Stimulated activated naive CD4-positive, alpha-beta T cell treated with Interleukin-2 at 50 U/mL for 16 hours (primary cell): ENCODE measurements around the gene ANKRD28.
"Not testable (repeated sequence)": the region's sequence is repeated elsewhere in the genome, so short reads cannot be mapped to it uniquely, and the experiment has no call there.

Experiments
- DNase-seq: peaks from one replicate; lab custom pipeline; 2025; lab: John Stamatoyannopoulos, UW

ANKRD28 gene

DNA sequence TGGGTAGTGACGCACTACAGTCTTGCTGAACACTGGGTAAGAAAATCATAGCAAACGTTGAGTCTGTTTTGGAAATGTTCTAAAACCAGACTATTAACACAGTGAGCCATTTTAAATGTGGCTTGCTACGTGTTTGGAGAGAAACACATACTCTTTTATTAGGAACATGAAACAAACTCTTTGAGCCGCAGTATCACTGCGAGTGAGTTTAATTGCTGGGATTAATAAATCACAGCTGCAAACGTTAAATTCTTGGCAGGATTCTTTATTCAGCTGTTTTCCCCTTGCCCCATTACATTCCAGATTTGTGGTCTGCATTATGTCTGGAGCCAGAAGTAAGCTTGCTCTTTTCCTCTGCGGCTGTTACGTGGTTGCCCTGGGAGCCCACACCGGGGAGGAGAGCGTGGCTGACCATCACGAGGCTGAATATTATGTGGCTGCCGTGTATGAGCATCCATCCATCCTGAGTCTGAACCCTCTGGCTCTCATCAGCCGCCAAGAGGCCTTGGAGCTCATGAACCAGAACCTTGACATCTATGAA is 162.6 kb downstream of the ANKRD28 start:
- DNase-seq = no peak

DNA sequence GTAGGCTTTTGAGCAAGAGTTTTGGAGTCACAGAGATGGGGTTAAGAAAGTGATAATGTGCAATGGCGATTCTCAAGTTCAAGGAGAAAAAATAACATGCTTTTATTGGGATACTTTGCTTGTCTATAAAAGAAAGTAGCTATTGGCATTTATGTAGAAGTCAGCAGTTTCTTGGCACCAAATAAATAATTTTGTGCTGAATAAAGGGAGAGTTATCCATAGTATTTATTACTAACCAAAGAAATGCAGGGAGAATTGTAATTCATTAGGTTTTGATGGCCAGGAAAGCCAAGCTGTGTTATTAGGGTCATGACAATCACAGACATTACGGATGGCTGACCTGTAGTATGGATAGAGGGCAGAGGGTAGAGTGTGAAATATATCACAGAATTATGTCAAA is 163.1 kb downstream of the ANKRD28 start:
- no peak for DNase-seq

DNA sequence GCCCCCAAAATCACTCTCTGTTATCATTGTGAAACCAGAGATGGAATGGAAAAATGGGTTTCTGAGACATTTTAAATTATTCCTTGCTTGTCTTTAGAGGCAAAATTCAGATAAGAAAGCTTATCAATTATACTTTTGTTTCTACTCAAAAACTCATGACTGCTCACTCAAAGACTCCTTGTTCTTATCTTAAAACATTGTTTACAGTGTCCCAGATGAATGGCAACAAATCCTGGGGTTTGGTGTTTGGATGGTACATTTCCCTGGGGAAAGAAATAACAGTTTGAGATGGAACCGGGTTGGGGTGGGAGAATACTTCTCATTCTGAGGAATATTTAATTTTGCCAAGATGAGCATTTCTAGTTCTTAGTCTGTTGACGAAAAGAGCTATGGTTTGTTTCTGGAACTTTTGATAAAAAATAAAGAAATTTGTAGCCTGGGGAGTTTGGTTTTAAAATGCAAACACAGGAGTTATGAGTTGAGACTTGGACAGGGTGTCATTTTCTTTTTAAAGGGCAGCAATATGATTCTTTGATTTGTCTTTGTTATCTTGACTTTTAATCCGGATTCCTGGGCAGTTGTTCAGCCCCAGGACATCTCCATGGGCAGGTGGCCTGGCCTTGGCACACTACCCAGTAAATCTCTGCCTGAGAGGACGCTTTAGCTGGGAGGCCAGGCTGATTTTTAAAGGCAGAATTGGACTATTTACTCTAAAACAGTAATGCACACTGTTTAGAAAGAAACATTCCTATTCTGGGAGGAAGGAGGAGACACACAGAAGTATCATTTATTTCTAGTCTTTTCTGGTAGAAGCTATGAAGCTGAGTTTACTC is 163.8 kb downstream of the ANKRD28 start:
- DNase-seq = no peak

DNA sequence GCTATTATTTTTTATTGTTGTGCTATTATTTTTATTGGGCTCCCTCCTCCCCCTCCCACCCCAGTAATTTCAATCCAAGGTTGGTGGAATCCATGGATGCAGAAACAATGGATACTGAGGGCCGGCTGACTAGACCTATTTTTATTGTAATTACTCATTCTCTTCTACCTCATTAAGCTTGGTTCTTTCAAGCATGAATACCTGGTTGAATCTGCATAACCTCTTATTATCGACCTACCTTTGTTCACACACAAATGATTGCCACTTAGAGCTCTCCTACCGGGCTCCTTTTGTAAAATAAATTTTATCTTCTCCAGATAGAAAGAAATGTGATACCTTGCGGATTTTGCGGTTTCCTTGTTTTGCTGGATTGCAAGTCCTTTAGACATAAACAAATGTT is 164.6 kb downstream of the ANKRD28 start:
- no peak for DNase-seq

DNA sequence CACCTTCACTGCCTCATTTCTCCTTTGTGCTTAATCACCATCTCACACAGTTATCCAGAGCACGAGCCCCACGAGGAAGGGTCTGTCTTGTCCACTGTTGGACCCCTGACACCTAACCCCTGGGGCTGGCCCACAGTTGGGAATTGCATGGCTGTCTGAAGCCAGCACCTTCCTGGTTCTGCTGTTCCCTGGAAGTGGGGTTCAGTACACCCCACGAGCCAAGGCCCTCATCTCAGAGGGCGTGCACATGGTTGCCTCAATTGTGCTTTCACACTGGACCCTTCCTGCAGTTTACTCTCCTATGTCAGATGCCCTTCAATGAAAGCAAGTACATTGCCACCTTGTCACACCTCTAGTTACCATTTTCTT is 165.6 kb downstream of the ANKRD28 start:
- DNase-seq = no peak

DNA sequence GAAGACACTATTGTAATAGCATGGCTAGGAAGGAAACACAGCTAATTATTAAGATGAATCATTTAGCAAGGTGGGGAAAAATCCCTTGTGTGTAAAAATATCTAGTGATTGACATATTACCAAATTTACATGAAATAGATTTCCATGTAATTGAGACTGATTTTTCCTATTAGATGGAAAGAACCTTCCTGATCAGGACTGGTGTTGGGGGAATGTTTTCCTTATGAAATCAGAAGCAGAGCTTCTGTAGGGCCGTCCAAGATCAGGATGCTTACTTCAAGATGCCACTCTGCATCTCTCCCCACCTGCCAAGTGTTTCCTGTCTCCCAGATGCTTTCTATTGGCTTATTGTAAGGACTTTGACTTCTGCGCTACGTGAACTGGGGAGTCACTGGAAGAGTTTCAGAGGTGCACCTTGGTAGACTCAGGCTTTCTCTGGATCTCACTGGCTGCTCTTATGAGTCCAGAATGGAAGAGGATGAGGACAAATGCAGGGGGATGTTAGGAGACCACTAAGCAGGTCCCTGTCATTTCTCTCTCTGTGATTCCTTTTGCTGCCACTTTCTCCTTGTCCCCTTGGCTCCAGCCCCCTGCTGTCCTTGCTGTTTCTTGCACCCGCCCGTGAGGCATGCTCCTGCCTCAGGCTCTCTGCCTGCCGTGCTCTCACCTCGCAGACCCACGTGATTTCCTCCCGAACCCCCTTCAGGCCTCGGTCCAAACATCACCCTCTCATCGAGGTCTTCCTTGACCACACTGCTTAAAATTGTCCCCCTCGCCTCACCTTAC is 166.2 kb downstream of the ANKRD28 start:
- no peak for DNase-seq

DNA sequence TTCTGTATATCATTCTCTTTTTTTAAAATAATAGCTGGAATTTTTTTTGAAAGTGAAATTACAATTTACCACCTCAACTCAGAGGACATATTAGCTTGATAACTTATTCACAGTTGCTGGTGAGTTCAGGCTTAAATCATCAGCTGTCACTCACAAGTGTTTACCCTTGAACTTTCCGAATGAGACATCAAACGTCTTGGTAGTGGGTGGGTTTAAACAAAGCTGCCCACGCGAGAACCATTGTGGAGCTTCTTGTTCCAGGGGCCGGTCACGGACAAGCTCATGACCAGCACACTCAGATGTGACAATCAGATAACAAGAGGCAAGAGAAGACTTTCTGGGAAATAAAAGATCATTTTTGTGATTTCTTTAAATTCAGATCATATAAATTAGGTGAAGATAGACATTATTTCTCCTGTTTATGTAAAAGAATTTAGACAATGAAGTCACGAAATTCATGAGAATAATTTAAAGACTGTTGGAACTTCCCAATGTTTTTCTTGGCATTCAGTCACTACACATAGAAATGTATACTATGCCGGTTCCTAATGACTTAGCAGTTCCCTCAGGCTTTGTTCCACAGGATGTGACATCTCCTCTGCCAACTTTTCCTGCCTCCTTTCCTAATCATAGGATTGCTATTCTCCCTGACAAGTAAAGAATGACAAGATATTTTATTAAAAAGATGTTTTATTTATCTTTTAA is 167.0 kb downstream of the ANKRD28 start:
- peak; percentile 14 for DNase-seq

DNA sequence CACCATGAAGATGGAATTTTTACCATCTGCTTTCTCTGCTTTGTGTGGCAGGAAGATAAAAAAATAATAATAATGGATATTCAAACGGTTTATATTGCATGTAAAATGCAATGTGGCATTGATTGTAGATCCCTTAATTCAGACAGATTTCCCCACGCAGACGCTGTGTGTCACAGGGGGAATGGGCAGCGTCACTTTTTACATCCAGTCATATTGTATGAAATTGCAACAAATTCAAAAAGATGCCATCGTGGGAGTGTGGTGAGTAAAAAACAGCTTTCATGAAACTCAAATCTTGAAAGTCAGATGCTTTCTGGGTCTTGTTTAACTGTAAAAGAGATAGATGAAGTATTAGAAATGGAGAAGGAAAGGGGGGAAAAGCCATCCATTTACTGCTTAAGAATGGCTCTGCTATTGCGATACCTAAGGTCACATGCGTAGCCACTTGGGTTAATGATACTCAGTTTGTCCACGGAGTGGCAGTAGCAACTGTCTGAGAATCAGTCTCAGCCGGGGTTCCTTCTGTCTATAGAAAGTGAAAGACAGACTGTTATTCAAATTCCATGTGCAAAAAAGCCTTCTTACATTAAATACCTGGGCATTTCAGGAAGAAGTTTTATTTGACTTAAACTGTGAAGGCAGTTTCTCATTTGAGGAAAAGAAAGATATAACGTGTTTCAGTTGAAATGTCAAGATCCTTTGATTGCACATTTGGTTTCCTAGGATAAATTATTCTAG is 167.8 kb downstream of the ANKRD28 start:
- DNase-seq = peak; percentile 47

DNA sequence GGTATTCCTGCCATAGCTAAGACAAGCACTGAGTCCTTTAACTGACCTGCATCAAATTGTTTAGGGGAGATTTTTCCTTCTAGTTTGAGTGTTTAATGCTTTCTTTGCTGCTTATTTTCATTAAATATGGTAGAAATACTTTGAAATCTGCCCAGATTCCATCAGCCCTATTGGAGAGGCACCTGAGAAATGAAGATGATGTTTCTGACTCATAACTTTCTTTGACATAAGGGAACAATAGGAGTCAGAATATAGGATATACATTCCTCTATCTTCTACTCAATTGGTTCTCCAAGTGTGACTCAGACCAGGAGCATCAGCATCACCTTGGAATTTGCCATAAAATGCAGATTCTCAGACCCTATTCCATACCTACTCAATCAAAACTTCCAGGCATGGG is 168.8 kb downstream of the ANKRD28 start:
- DNase-seq = no peak

DNA sequence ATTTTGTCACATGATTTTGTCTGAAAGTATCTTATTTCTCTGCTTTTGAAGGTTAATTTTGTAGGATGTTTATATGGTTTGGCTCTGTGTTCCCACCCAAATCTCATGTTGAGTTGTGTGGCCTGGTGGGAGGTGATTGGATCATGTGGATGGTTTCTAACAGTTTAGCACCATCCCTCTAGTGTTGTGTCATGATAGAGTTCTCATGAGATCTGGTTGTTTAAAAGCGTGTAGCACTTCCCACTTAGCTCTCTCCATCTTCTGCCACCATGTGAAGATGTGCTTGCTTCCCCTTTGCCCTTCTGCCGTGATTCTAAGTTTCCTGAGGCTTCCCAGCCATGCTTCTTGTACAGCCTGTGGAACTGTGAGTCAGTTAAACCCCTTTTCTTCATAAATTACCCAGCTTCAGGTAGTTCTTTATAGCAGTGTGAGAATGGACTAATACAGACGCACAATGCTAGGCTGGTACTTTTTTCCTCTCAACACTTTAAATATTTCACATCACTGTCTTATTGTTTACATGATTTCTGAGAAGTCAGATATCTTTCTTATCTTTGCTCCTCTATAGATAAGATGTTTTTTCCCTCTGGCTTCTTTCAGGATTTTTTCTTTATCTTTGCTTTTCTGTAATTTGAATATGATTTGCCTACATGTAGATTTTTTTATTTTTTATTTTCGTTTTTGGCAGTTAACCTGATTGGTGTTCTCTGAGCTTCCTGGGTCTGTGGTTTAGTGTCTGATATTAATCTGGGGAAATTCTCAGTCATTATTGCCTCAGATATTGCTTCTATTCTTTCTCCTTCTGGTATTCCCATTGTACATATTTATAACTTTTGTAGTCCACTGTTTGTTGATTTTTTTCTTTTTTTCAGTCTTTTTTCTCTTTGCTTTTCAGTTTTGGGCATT is 174.0 kb downstream of the ANKRD28 start:
- DNase-seq = peak; percentile 6

DNA sequence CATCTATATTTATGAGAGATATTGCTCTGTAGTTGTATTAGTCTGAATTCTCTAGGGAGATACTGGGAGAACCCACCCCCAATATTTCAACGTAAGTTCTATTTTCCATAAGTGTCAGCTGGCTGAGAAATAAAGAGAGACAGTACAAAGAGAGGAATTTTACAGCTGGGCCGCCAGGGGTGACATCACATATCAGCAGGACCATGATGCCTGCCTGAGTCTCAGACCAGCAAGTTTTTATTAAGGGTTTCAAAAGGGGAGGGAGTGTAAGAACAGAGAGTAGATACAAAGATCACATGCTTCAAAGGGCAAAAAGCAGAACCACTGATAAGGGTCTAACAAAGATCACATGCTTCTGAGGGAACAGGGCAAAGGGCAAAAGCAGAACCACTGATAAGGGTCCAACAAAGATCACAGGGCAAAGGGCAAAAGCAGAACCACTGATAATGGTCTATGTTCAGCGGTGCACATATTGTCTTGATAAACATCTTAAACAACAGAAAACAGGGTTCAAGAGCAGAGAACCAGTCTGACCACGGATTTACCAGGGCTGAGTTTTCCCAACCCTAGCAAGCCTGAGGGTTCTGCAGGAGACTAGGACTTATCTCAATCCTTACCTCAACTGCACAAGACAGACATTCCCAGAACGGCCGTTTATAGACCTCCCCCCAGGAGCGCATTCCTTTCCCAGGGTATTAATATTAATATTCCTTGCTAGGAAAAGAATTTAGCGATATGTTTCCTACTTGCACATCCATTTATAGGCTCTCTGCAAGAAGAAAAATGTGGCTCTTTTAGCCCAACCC is 177.9 kb downstream of the ANKRD28 start:
- not testable (repeated sequence) for DNase-seq
